SK-N-SH (cell line): Measurements from ENCODE around the gene MAP2K5. TPM values are rescaled to one million over a fixed set of nuclear protein-coding genes. Genes with fewer than 3 reads are reported as not detected.

ENCODE experiments used
- CTCF ChIA-PET: fragments of 300-600, 350-600 bp; formaldehyde crosslinking; extraction: SDS; loops from one replicate; lab custom pipeline; 2021; lab: Yijun Ruan, JAX
- POLR2A ChIA-PET: fragments of 350-600 bp; sonication (Branson Sonifier 250); formaldehyde crosslinking; extraction: SDS; loops from one replicate; lab custom pipeline; 2020; ENCODE audit warnings: antibody characterized with exemption, inconsistent platforms; lab: Yijun Ruan, JAX
- DNase-seq: peaks from one replicate; pipeline ENCODE4 v3.0.0; 2012
- H2AFZ ChIP-seq: fragments of 200-600 bp; sonication (generic); 2 replicates; pipeline ENCODE4 v1.8.1; 2016; ENCODE audit warnings: antibody characterized with exemption, mild to moderate bottlenecking, low read depth
- H3F3A ChIP-seq: fragments of 200-600 bp; sonication (generic); replicated peaks from 2 replicates; pipeline ENCODE3; 2016; ENCODE audit warnings: antibody characterized with exemption, mild to moderate bottlenecking; ENCODE audit not compliant: insufficient read depth
- H3K27ac ChIP-seq, 2 experiments: fragments of 200-500 bp in 1 of 2; fragments of 200-600 bp in 1 of 2; sonication (Bioruptor generic) in 1 of 2; sonication (generic), shearing (Covaris generic) in 1 of 2; 2 replicates each; pipeline versions ENCODE4 v1.5.1 to v1.6.1; 2014 to 2016; ENCODE audit warnings: low read depth in 2 of 2, inconsistent platforms in 1 of 2, low read length in 1 of 2, mild to moderate bottlenecking in 1 of 2, mixed read lengths in 1 of 2
- H3K27me3 ChIP-seq: fragments of 200-600 bp; sonication (generic), shearing (Covaris generic); 2 replicates; pipeline ENCODE4 v1.6.1; 2016; ENCODE audit warnings: mixed run types; ENCODE audit not compliant: insufficient read depth
- H3K36me3 ChIP-seq, 2 experiments: fragments of 200-500 bp in 1 of 2; fragments of 200-600 bp in 1 of 2; sonication (Bioruptor generic) in 1 of 2; sonication (generic) in 1 of 2; replicated peaks in 1 of 2; 2 replicates each; pipeline versions ENCODE3 to v1.5.1; 2014 to 2016; ENCODE audit warnings: low read length in 1 of 2, mild to moderate bottlenecking in 1 of 2; ENCODE audit not compliant: insufficient read depth in 2 of 2, control insufficient read depth in 1 of 2
- H3K4me1 ChIP-seq, 2 experiments: fragments of 200-500 bp in 1 of 2; fragments of 200-600 bp in 1 of 2; sonication (Bioruptor generic) in 1 of 2; sonication (generic), shearing (Covaris generic) in 1 of 2; 2 replicates each; pipeline versions ENCODE4 v1.5.1 to v1.6.1; 2014 to 2016; ENCODE audit warnings: low read depth in 1 of 2, low read length in 1 of 2, mixed run types in 1 of 2; ENCODE audit not compliant: insufficient read depth in 2 of 2, control insufficient read depth in 1 of 2
- H3K4me2 ChIP-seq: fragments of 200-600 bp; sonication (generic), shearing (Covaris generic); 2 replicates; pipeline ENCODE4 v1.6.1; 2017; ENCODE audit warnings: mixed run types
- H3K4me3 ChIP-seq, 2 experiments: fragments of 200-500 bp in 1 of 2; fragments of 200-600 bp in 1 of 2; sonication (Bioruptor generic) in 1 of 2; sonication (generic), shearing (Covaris generic) in 1 of 2; 2 replicates each; pipeline versions ENCODE4 v1.5.1 to v1.8.1; 2014 to 2016; ENCODE audit warnings: low read depth in 2 of 2, inconsistent platforms in 1 of 2, low read length in 1 of 2, mild to moderate bottlenecking in 1 of 2, mixed read lengths in 1 of 2, moderate library complexity in 1 of 2
- H3K79me2 ChIP-seq: fragments of 200-600 bp; sonication (generic); 2 replicates; pipeline ENCODE4 v1.8.1; 2017; ENCODE audit warnings: mild to moderate bottlenecking; ENCODE audit not compliant: insufficient read depth
- H3K9ac ChIP-seq: fragments of 200-600 bp; sonication (generic); 2 replicates; pipeline ENCODE4 v1.6.1; 2017; ENCODE audit warnings: mixed run types
- H3K9me2 ChIP-seq: fragments of 200-600 bp; sonication (generic); 2 replicates; pipeline ENCODE4 v1.6.1; 2017; ENCODE audit warnings: mixed run types
- H3K9me3 ChIP-seq: fragments of 200-600 bp; sonication (generic); 2 replicates; pipeline ENCODE4 v1.6.1; 2017; ENCODE audit warnings: mixed run types, mild to moderate bottlenecking, moderate library complexity
- H4K20me1 ChIP-seq: fragments of 200-600 bp; sonication (generic); 2 replicates; pipeline ENCODE4 v1.6.1; 2017; ENCODE audit warnings: mild to moderate bottlenecking, mixed run types; ENCODE audit not compliant: insufficient read depth
- CHD2 ChIP-seq: fragments of 150-350 bp; IDR thresholded peaks from 2 replicates; pipeline ENCODE4 v1.6.1; 2018; ENCODE audit warnings: low read length; ENCODE audit not compliant: partially characterized antibody
- CTCF ChIP-seq: fragments of 200-600 bp; sonication (generic); IDR thresholded peaks from 2 replicates; pipeline ENCODE4 v1.6.1; 2017; ENCODE audit warnings: antibody characterized with exemption, mild to moderate bottlenecking, moderate library complexity
- EP300 ChIP-seq, 2 experiments: IDR thresholded peaks; 2 replicates each; pipeline versions ENCODE4 v1.4.0 to v1.6.1; 2012; ENCODE audit warnings: borderline replicate concordance in 1 of 2, low read depth in 1 of 2, low read length in 1 of 2
- FOSL2 ChIP-seq: IDR thresholded peaks from 2 replicates; pipeline ENCODE4 v1.4.0; 2012; ENCODE audit warnings: low read depth, mild to moderate bottlenecking, moderate library complexity, borderline replicate concordance
- FOXM1 ChIP-seq: IDR thresholded peaks from 2 replicates; pipeline ENCODE4 v1.4.0; 2012; ENCODE audit warnings: low read depth, mild to moderate bottlenecking
- JUND ChIP-seq: IDR thresholded peaks from 2 replicates; pipeline ENCODE4 v1.4.0; 2012
- MAX ChIP-seq: IDR thresholded peaks from 2 replicates; pipeline ENCODE4 v1.4.0; 2012; ENCODE audit warnings: low read depth
- MEF2A ChIP-seq: IDR thresholded peaks from 2 replicates; pipeline ENCODE4 v1.4.0; 2012; ENCODE audit warnings: low read depth, borderline replicate concordance
- MXI1 ChIP-seq: IDR thresholded peaks from 2 replicates; pipeline ENCODE4 v1.6.1; 2012; ENCODE audit warnings: mild to moderate bottlenecking, low read depth, low read length, improper control_type of control experiment
- NRF1 ChIP-seq: IDR thresholded peaks from 2 replicates; pipeline ENCODE4 v1.6.1; 2012; ENCODE audit warnings: low read depth, mild to moderate bottlenecking, low read length
- PBX3 ChIP-seq: IDR thresholded peaks from 2 replicates; pipeline ENCODE4; 2012
- RAD21 ChIP-seq: IDR thresholded peaks from 2 replicates; pipeline ENCODE4 v1.6.1; 2012; ENCODE audit warnings: mild to moderate bottlenecking, low read length
- REST ChIP-seq: IDR thresholded peaks from 2 replicates; pipeline ENCODE4 v1.6.1; 2012; ENCODE audit warnings: mild to moderate bottlenecking, low read depth, low read length, moderate library complexity
- RFX5 ChIP-seq: IDR thresholded peaks from 2 replicates; pipeline ENCODE4 v1.6.1; 2012; ENCODE audit warnings: mild to moderate bottlenecking, improper control_type of control experiment, low read length
- SMC3 ChIP-seq: IDR thresholded peaks from 2 replicates; pipeline ENCODE4 v1.6.1; 2012; ENCODE audit warnings: low read depth, low read length, improper control_type of control experiment
- TCF12 ChIP-seq: IDR thresholded peaks from 2 replicates; pipeline ENCODE4 v1.4.0; 2012
- USF1 ChIP-seq: IDR thresholded peaks from 2 replicates; pipeline ENCODE4 v1.4.0; 2012; ENCODE audit warnings: low read depth, borderline replicate concordance
- YY1 ChIP-seq: IDR thresholded peaks from 2 replicates; pipeline ENCODE4 v1.4.0; 2012; ENCODE audit warnings: low read depth, mild to moderate bottlenecking
- ZBTB33 ChIP-seq: IDR thresholded peaks from 2 replicates; pipeline ENCODE4 v1.4.0; 2012; ENCODE audit warnings: low read depth, borderline replicate concordance
- WGBS: methylation state at CpG from one replicate; pipeline ENCODE4 v1.1.6; 2017; ENCODE audit warnings: low lambda C conversion rate; 5-methylcytosine and 5-hydroxymethylcytosine counted together
- polyA plus RNA-seq, 3 experiments: library from polyadenylated mRNA; depleted of rRNA; stranded (reverse); fragments of >200 nt; gene quantifications; 2 replicates each; pipeline ENCODE4 v1.2.3, GENCODE V29; 2012

Gene MAP2K5
- polyA plus RNA-seq, 1 of the 3 experiments (the other 2 are of a cell fraction): 6.2 TPM

- TF ChIP-seq RFX5 (no peak), FOXM1 (no peak), TCF12 (no peak), MAX (no peak), MXI1 (no peak), CTCF (no peak), ZBTB33 (no peak), USF1 (no peak), FOSL2 (no peak), CHD2 (no peak), MEF2A (no peak), YY1 (no peak)
- TF ChIP-seq, all 33 proteins: peak for 0
- Histone ChIP-seq H3K36me3 (no peaks in the 10 kb centered on the region), H3K27me3 (no peaks in the 10 kb centered on the region), H4K20me1 (no peaks in the 10 kb centered on the region), H3K9me2 (no peaks in the 10 kb centered on the region), H3K4me3 (no peak overlapping the region), H3K9me3 (no peaks in the 10 kb centered on the region), H3K4me1 (no peaks in the 10 kb centered on the region; a peak in 1 of 4 replicates), H3K27ac (no peak overlapping the region), H3K9ac (no peak overlapping the region), H3K4me2 (no peak overlapping the region), H2AFZ (no peak overlapping the region), H3K79me2 (no peaks in the 10 kb centered on the region), H3F3A (peaks cover 5% of the 10 kb centered on the region)
- CTCF ChIA-PET: interaction anchor here (0.6 kb wide), 1 partner anchor 625 kb away, joined by 3 read pairs; no protein-coding TSS in a partner anchor
- POLR2A ChIA-PET: no interaction called here
- 97% methylated on average over 1 of the region's 1 CpG for WGBS
- DNase-seq: no peak
Measured at GRCh38 chr15:67537771-67538170, 4.7 kb upstream of the MAP2K5 start.

- Histone ChIP-seq H3K27ac (peak overlapping the region in 1 of 2 experiments; percentile 88; a peak in 1 of 4 replicates), H3K36me3 (peaks cover 0 to 19% of the 10 kb centered on the region in 2 experiments), H3K4me2 (peak overlapping the region; percentile 83), H2AFZ (peak overlapping the region; percentile 98; the same call in 1 of the 2 replicates), H4K20me1 (no peaks in the 10 kb centered on the region), H3K4me1 (peaks cover 13 to 15% of the 10 kb centered on the region in 2 experiments; a peak in 3 of 4 replicates), H3K79me2 (peaks cover 17% of the 10 kb centered on the region), H3K9me3 (no peaks in the 10 kb centered on the region), H3K27me3 (no peaks in the 10 kb centered on the region), H3K4me3 (peak overlapping the region; percentile 73 to 90), H3F3A (peaks cover 8% of the 10 kb centered on the region), H3K9me2 (no peaks in the 10 kb centered on the region), H3K9ac (peak overlapping the region; percentile 75)
- peak; percentile 56 for DNase-seq
- ChIA-PET CTCF (interaction anchor here (0.9 kb wide), 1 partner anchor 21 kb away, joined by 3 read pairs; no protein-coding TSS in a partner anchor), POLR2A (no interaction called here)
- WGBS: 20% methylated on average over 7 of the region's 7 CpGs
- TF ChIP-seq MEF2A (no peak), NRF1 (no peak), RAD21 (no peak), MAX (no peak), EP300 (IDR thresholded peaks at IDR 0.05; ENCODE audit: borderline replicate concordance in 1 of 2, low read depth in 1 of 2, low read length in 1 of 2) (no peak), JUND (no peak), SMC3 (no peak), REST (no peak), PBX3 (no peak)
Measured at GRCh38 chr15:67543348-67543718, 830 bp downstream of the MAP2K5 start.
